GM06990 (cell line): ENCODE measurements around the gene CYTH4.
"Not testable (repeated sequence)": the region's sequence is repeated elsewhere in the genome, so short reads cannot be mapped to it uniquely, and the experiment has no call there.

Experiments used
- DNase-seq: peaks from one replicate; pipeline ENCODE4 v3.0.0-alpha.2; 2011; ENCODE audit not compliant: insufficient read length; ENCODE audit errors: extremely low read depth
- H3K27me3 ChIP-seq: replicated peaks from 2 replicates; pipeline ENCODE4 v1.6.0; 2011; ENCODE audit warnings: low read length; ENCODE audit not compliant: control insufficient read depth, insufficient read depth
- H3K36me3 ChIP-seq: 2 replicates; pipeline ENCODE4 v1.5.1; 2011; ENCODE audit warnings: low read length; ENCODE audit not compliant: control insufficient read depth, insufficient read depth
- H3K4me3 ChIP-seq: replicated peaks from 2 replicates; pipeline ENCODE4 v1.5.1; 2011; ENCODE audit warnings: low read depth, mild to moderate bottlenecking, control low read depth, low read length
- CTCF ChIP-seq: IDR thresholded peaks from 2 replicates; pipeline ENCODE4 v1.5.1; 2011; ENCODE audit warnings: low read length, control low read depth, mild to moderate bottlenecking, inconsistent platforms; ENCODE audit not compliant: insufficient read depth, poor library complexity, severe bottlenecking

The CYTH4 gene

GRCh38 chr22:37248251-37248650, 34.1 kb upstream of the CYTH4 start:
- H3K36me3 ChIP-seq: no peaks in the 10 kb centered on the region
- no peak for TF ChIP-seq CTCF
- DNase-seq: no peak
- H3K27me3 ChIP-seq: no peaks in the 10 kb centered on the region
- no peak overlapping the region; the same call in 1 of the 2 replicates for H3K4me3 ChIP-seq

- Histone ChIP-seq H3K36me3 (no peaks in the 10 kb centered on the region), H3K4me3 (no peak overlapping the region), H3K27me3 (no peaks in the 10 kb centered on the region)
- no peak for TF ChIP-seq CTCF
- no peak for DNase-seq
Observed at GRCh38 chr22:37249986-37250385, 32.3 kb upstream of the CYTH4 start.

GRCh38 chr22:37251836-37252235, 30.5 kb upstream of the CYTH4 start:
- not testable (repeated sequence) for H3K4me3 ChIP-seq, H3K36me3 ChIP-seq, H3K27me3 ChIP-seq, DNase-seq

GRCh38 chr22:37253126-37253660, 29.1 kb upstream of the CYTH4 start:
- Histone ChIP-seq H3K27me3 (no peaks in the 10 kb centered on the region), H3K4me3 (no peak overlapping the region), H3K36me3 (no peaks in the 10 kb centered on the region)
- DNase-seq: no peak
- peak; percentile 3 for TF ChIP-seq CTCF

- H3K27me3 ChIP-seq: no peaks in the 10 kb centered on the region
- no peak overlapping the region for H3K4me3 ChIP-seq
- TF ChIP-seq CTCF: no peak
- H3K36me3 ChIP-seq: no peaks in the 10 kb centered on the region
- no peak for DNase-seq
Observed at GRCh38 chr22:37254209-37254866, 28.0 kb upstream of the CYTH4 start.

GRCh38 chr22:37254867-37255233, 27.5 kb upstream of the CYTH4 start:
- TF ChIP-seq CTCF: no peak
- Histone ChIP-seq H3K27me3 (no peaks in the 10 kb centered on the region), H3K36me3 (no peaks in the 10 kb centered on the region), H3K4me3 (no peak overlapping the region)
- no peak for DNase-seq
